Natural killer cell (primary cell): Measurements from ENCODE around the gene GPR18. TPM values are rescaled to one million over a fixed set of nuclear protein-coding genes. Genes with fewer than 3 reads are reported as not detected.

ENCODE experiments used
- ATAC-seq, 3 donors: fragments of 150-1000 bp in 2 of 3; fragments of 200-7000 bp in 1 of 3; cut with Tn5 transposase; 1 replicate in 1 of 3; 2 replicates in 2 of 3; pipeline ENCODE4 v1.10.0; 2021; ENCODE audit warnings: mild to moderate bottlenecking in 2 of 3, moderate library complexity in 2 of 3
- DNase-seq, 2 donors: peaks; one replicate each; pipeline versions ENCODE4 v3.0.0 to v3.0.0-alpha.2; 2013 to 2021; ENCODE audit warnings: mixed read lengths in 1 of 2
- H3K27ac ChIP-seq: one replicate; pipeline ENCODE4 v1.5.1; 2013; ENCODE audit warnings: mild to moderate bottlenecking, low read length
- H3K27me3 ChIP-seq: one replicate; pipeline ENCODE4 v1.6.1; 2013; ENCODE audit warnings: low read length; ENCODE audit not compliant: control insufficient read depth, insufficient read depth
- H3K36me3 ChIP-seq: one replicate; pipeline ENCODE4 v1.6.1; 2013; ENCODE audit warnings: low read length; ENCODE audit not compliant: control insufficient read depth, insufficient read depth
- H3K4me1 ChIP-seq: one replicate; pipeline ENCODE4 v1.6.1; 2013; ENCODE audit warnings: low read length; ENCODE audit not compliant: control insufficient read depth, insufficient read depth
- H3K4me3 ChIP-seq: one replicate; pipeline ENCODE4 v1.5.1; 2013; ENCODE audit warnings: low read length
- H3K9me3 ChIP-seq: one replicate; pipeline ENCODE4 v1.6.1; 2013; ENCODE audit warnings: low read length; ENCODE audit not compliant: control insufficient read depth, insufficient read depth
- H3K27ac Mint-ChIP-seq, 2 donors: one replicate each; pipeline ENCODE4 v1.8.0; 2022; ENCODE audit warnings: mild to moderate bottlenecking in 2 of 2, mixed read lengths in 2 of 2, moderate library complexity in 1 of 2
- H3K27me3 Mint-ChIP-seq, 2 donors: one replicate each; pipeline ENCODE4 v1.8.0; 2022; ENCODE audit warnings: low read depth in 2 of 2, mixed read lengths in 2 of 2
- H3K36me3 Mint-ChIP-seq: one replicate; pipeline ENCODE4 v1.8.0; 2022; ENCODE audit warnings: mixed read lengths
- H3K4me1 Mint-ChIP-seq, 2 donors: one replicate each; pipeline ENCODE4 v1.8.0; 2022; ENCODE audit warnings: mixed read lengths in 2 of 2
- H3K4me3 Mint-ChIP-seq: one replicate; pipeline ENCODE4 v1.8.0; 2022; ENCODE audit warnings: mild to moderate bottlenecking, moderate library complexity, mixed read lengths
- H3K9me3 Mint-ChIP-seq, 2 donors: one replicate each; pipeline ENCODE4 v1.8.0; 2022; ENCODE audit warnings: mixed read lengths in 2 of 2
- CTCF ChIP-seq: fragments of 200-600 bp; IDR thresholded peaks from one replicate; pipeline ENCODE4 v1.8.0; 2022; ENCODE audit warnings: antibody characterized with exemption
- WGBS: methylation state at CpG from one replicate; pipeline ENCODE4 v1.1.7; 2013; ENCODE audit warnings: missing lambda C conversion rate; ENCODE audit not compliant: insufficient coverage; 5-methylcytosine and 5-hydroxymethylcytosine counted together
- intact Hi-C: fragments of 100-400 bp; cut with micrococcal nuclease; formaldehyde crosslinking; loops from one replicate; pipeline ENCODE4 v1.14.2; 2022
- total RNA-seq, 4 donors: library from RNA; stranded (reverse); fragments of 120-200 nt in 1 of 4; gene quantifications; one replicate each; pipeline versions ENCODE4 v1.2.3 to v1.2.4, GENCODE V29; 2013 to 2022

The GPR18 gene
- total RNA-seq, 3 donors from 2014 or later (not counting 1 experiment from before 2014, with no cell fraction given) = 11.4 to 41.7 (median 25.5) TPM

DNA sequence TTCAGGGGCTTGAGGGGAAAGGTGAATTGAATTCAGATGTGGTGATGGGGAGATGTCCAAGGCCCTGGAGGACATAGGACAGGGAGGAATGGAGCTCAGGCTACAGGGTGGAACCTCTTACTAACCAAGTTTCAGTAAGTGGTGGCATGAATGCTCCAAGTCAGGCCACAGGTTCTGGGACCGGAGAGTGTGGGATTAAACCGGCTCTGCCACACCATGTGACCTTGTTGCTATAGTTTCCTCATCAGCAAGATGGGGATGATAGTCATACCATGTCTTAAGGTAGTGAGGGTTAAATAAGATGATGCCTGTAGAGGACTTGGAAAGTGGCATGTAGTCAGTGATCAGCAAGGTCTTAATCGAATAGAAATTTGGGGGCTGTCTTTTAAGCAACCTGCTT lies 32.7 kb upstream of the GPR18 start:
- peaks cover 41% of the 10 kb centered on the region for H3K4me1 ChIP-seq
- peak overlapping the region; percentile 83 to 87 for H3K27ac Mint-ChIP-seq
- H3K27me3 ChIP-seq = no peaks in the 10 kb centered on the region
- 84% methylated on average over 3 of the region's 3 CpGs for WGBS
- intact Hi-C loops = no loop called here
- no peaks in the 10 kb centered on the region for H3K9me3 Mint-ChIP-seq
- no peak for TF ChIP-seq CTCF
- DNase-seq (peak in 1 of 2 donors; percentile 58), ATAC-seq (no peak)
- peaks cover 56 to 58% of the 10 kb centered on the region in 2 donors for H3K4me1 Mint-ChIP-seq
- no peak overlapping the region for H3K27ac ChIP-seq
- H3K9me3 ChIP-seq = no peaks in the 10 kb centered on the region
- H3K36me3 ChIP-seq = peaks cover 20% of the 10 kb centered on the region
- no peak overlapping the region for H3K4me3 ChIP-seq
- H3K36me3 Mint-ChIP-seq = no peaks in the 10 kb centered on the region
- no peaks in the 10 kb centered on the region for H3K27me3 Mint-ChIP-seq
- no peak overlapping the region for H3K4me3 Mint-ChIP-seq

DNA sequence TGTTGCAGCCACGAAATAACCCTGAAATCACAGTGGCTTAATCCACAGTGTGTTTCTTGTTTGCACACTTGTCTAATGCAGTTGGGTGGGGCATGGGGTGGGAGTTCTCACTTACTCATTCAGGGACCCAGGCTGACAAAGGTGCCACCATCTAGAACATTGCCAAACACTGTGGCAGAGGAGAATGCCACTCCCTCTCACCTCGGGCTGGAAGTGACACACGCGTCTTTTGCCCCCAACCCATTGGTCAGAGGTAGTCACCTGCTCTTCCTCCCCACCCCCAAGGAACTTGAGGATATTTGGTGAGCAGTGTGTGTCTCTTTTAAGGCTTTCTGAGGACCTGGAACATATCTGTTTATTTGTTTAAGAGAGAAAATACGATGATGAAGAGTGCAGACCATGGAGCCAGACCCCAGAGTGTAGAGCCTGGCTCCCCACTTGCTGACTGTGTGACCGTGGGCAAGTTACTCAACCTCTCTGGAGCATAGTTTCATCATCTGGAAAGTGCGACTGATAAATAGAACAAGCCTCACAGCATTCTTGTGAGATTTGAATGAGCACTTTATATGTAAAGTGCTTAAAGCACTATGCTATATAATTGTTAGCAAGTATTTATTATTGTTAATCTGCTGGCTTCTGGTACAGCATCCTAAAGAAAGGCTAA lies 31.6 kb upstream of the GPR18 start:
- peak; percentile 51 to 76 for DNase-seq
- Mint-ChIP-seq H3K9me3 (no peaks in the 10 kb centered on the region), H3K27me3 (no peaks in the 10 kb centered on the region), H3K4me3 (peak overlapping the region; percentile 45), H3K27ac (peak overlapping the region; percentile 83 to 87), H3K4me1 (peaks cover 46 to 52% of the 10 kb centered on the region in 2 donors), H3K36me3 (no peaks in the 10 kb centered on the region)
- intact Hi-C loops = no loop called here
- WGBS = 66% methylated on average over 7 of the region's 7 CpGs
- Histone ChIP-seq H3K27ac (peak overlapping the region; percentile 48), H3K9me3 (no peaks in the 10 kb centered on the region), H3K27me3 (no peaks in the 10 kb centered on the region), H3K36me3 (peaks cover 9% of the 10 kb centered on the region), H3K4me3 (no peak overlapping the region), H3K4me1 (peaks cover 43% of the 10 kb centered on the region)
- no peak for TF ChIP-seq CTCF
- peak; percentile 89 to 96 (median 94) for ATAC-seq

DNA sequence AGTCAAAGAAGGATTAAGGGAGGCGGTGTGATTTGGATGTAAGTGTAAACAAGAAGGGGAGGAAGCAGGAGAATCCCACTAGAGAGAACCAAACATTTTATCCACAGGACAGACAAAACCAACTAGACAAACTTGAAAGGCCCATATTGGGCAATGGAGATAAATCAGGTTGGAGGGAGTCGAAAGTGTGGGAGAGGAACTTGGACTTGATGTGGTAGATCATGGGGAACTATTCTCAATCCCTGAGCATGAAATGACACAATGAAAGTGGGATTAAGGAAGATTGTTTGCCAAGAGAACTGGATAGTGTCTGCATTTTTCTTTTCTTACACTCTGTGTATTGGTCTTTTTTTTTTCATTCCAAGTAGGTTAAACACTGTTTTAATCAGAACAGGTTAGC lies 31.1 kb upstream of the GPR18 start:
- Mint-ChIP-seq H3K27ac (peak overlapping the region; percentile 83 to 87), H3K4me3 (peak overlapping the region; percentile 32), H3K36me3 (no peaks in the 10 kb centered on the region), H3K27me3 (no peaks in the 10 kb centered on the region), H3K4me1 (peaks cover 46 to 52% of the 10 kb centered on the region in 2 donors), H3K9me3 (no peaks in the 10 kb centered on the region)
- DNase-seq (no peak), ATAC-seq (no peak)
- intact Hi-C loops = no loop called here
- Histone ChIP-seq H3K27ac (peak overlapping the region; percentile 13), H3K4me1 (peaks cover 43% of the 10 kb centered on the region), H3K36me3 (peaks cover 7% of the 10 kb centered on the region), H3K27me3 (no peaks in the 10 kb centered on the region), H3K9me3 (no peaks in the 10 kb centered on the region), H3K4me3 (no peak overlapping the region)
- WGBS = 87% methylated on average over 1 of the region's 2 CpGs
- TF ChIP-seq CTCF = no peak

DNA sequence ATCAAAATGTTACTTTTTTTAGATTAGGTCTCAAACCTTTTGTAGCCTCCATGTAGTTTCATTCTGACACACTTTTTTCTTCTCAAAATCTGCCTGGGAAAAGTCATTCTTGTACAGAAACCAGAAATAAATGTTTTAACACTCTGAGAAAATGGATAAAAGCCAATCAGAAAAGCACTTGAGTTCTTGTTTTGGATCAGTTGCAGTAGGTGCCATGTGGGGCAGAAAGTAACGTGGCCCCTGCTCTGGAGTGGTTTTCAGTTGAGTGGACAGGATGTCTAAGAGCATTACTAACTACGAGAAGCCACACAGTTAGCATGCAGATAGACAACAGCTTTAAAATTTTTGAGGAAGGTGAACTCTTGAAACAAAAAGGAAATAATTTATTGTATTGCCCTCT lies 29.9 kb upstream of the GPR18 start:
- DNase-seq (no peak), ATAC-seq (no peak)
- Mint-ChIP-seq H3K9me3 (no peaks in the 10 kb centered on the region), H3K4me3 (peak overlapping the region; percentile 31), H3K4me1 (peaks cover 49 to 60% of the 10 kb centered on the region in 2 donors), H3K36me3 (no peaks in the 10 kb centered on the region), H3K27ac (peak overlapping the region; percentile 83 to 87), H3K27me3 (no peaks in the 10 kb centered on the region)
- Histone ChIP-seq H3K4me3 (no peak overlapping the region), H3K36me3 (peaks cover 2% of the 10 kb centered on the region), H3K4me1 (peaks cover 51% of the 10 kb centered on the region), H3K9me3 (no peaks in the 10 kb centered on the region), H3K27ac (peak overlapping the region; percentile 8), H3K27me3 (no peaks in the 10 kb centered on the region)
- intact Hi-C loops = no loop called here
- 13% methylated on average over 2 of the region's 2 CpGs for WGBS
- no peak for TF ChIP-seq CTCF
